Neural cell (in vitro differentiated cells): ENCODE measurements around the gene FNBP1. TPM values are rescaled to one million over a fixed set of nuclear protein-coding genes. Genes with fewer than 3 reads are reported as not detected.

Source experiments
- H2AFZ ChIP-seq: fragments of 200-600, 300-800 bp; sonication (generic), shearing (Covaris generic); 2 replicates; pipeline ENCODE4 v1.6.0; 2014; ENCODE audit warnings: low read depth, mild to moderate bottlenecking, antibody characterized with exemption, low read length, moderate library complexity
- H3F3A ChIP-seq: fragments of 200-600 bp; shearing (Covaris generic); 2 replicates; pipeline ENCODE4 v1.6.1; 2016; ENCODE audit warnings: mild to moderate bottlenecking, moderate library complexity, mixed read lengths, antibody characterized with exemption, low read length; ENCODE audit not compliant: insufficient read depth, poor library complexity, severe bottlenecking
- H3K27ac ChIP-seq: fragments of 200-600, 300-800 bp; sonication (generic), shearing (Covaris generic); 2 replicates; pipeline ENCODE4 v1.5.1; 2014; ENCODE audit warnings: mild to moderate bottlenecking, low read length, moderate library complexity
- H3K27me3 ChIP-seq: fragments of 300-800, 200-600 bp; sonication (generic), shearing (Covaris generic); 2 replicates; pipeline ENCODE4 v1.6.0; 2014; ENCODE audit warnings: mild to moderate bottlenecking, low read depth, low read length, moderate library complexity; ENCODE audit not compliant: insufficient read depth
- H3K36me3 ChIP-seq: fragments of 300-800, 200-600 bp; sonication (generic), shearing (Covaris generic); 2 replicates; pipeline ENCODE4 v1.5.1; 2014; ENCODE audit warnings: mild to moderate bottlenecking, antibody characterized with exemption, low read length, moderate library complexity; ENCODE audit not compliant: insufficient read depth
- H3K4me2 ChIP-seq: fragments of 300-800, 200-600 bp; sonication (generic), shearing (Covaris generic); 2 replicates; pipeline ENCODE4 v1.6.0; 2014; ENCODE audit warnings: mild to moderate bottlenecking, low read length
- H3K4me3 ChIP-seq: fragments of 300-800, 200-600 bp; sonication (generic), shearing (Covaris generic); 2 replicates; pipeline ENCODE4 v1.5.1; 2014; ENCODE audit warnings: mild to moderate bottlenecking, low read length, moderate library complexity
- H3K79me2 ChIP-seq: fragments of 200-600 bp; shearing (Covaris generic); replicated peaks from 2 replicates; pipeline ENCODE4 v1.6.0; 2014; ENCODE audit warnings: mild to moderate bottlenecking, low read length, moderate library complexity; ENCODE audit not compliant: insufficient read depth
- H3K9ac ChIP-seq: fragments of 300-800, 200-600 bp; sonication (generic), shearing (Covaris generic); 2 replicates; pipeline ENCODE4 v1.6.1; 2016; ENCODE audit warnings: mild to moderate bottlenecking, low read length, mixed read lengths
- H3K9me2 ChIP-seq: fragments of 200-600 bp; shearing (Covaris generic); 2 replicates; pipeline ENCODE4 v1.6.1; 2016; ENCODE audit warnings: mild to moderate bottlenecking, low read length, mixed read lengths; ENCODE audit not compliant: insufficient read depth
- H3K9me3 ChIP-seq: fragments of 200-600, 300-800 bp; sonication (generic), shearing (Covaris generic); 2 replicates; pipeline ENCODE4 v1.6.1; 2016; ENCODE audit warnings: mild to moderate bottlenecking, mixed run types, low read length, moderate library complexity, mixed read lengths
- H4K20me1 ChIP-seq: fragments of 200-600 bp; shearing (Covaris generic); 2 replicates; pipeline ENCODE4 v1.6.1; 2016; ENCODE audit warnings: mild to moderate bottlenecking, mixed run types; ENCODE audit not compliant: insufficient read depth
- EP300 ChIP-seq: fragments of 450-650 bp; conservative IDR thresholded peaks from 2 replicates; pipeline ENCODE4 v1.6.1; 2014; ENCODE audit warnings: antibody characterized with exemption, mild to moderate bottlenecking, moderate library complexity; ENCODE audit not compliant: poor library complexity, severe bottlenecking
- EZH2 ChIP-seq: fragments of 200-600, 300-800 bp; shearing (Covaris generic), sonication (generic); IDR thresholded peaks from 2 replicates; pipeline ENCODE4 v1.6.1; 2014; ENCODE audit warnings: antibody characterized with exemption, low read length, borderline replicate concordance, mild to moderate bottlenecking; ENCODE audit not compliant: insufficient read depth, poor library complexity, severe bottlenecking
- MXI1 ChIP-seq: fragments of 450-650 bp; conservative IDR thresholded peaks from 2 replicates; pipeline ENCODE4 v1.6.1; 2014; ENCODE audit warnings: antibody characterized with exemption, mild to moderate bottlenecking; ENCODE audit not compliant: poor library complexity, severe bottlenecking
- POLR2AphosphoS5 ChIP-seq: IDR thresholded peaks from 2 replicates; pipeline ENCODE4 v1.6.1; 2012
- RAD21 ChIP-seq: fragments of 450-650 bp; conservative IDR thresholded peaks from 2 replicates; pipeline ENCODE4 v1.6.1; 2014; ENCODE audit warnings: antibody characterized with exemption, mild to moderate bottlenecking, moderate library complexity
- SMC3 ChIP-seq: fragments of 450-650 bp; conservative IDR thresholded peaks from 2 replicates; pipeline ENCODE4 v1.6.1; 2014; ENCODE audit warnings: antibody characterized with exemption, mild to moderate bottlenecking, moderate library complexity; ENCODE audit not compliant: poor library complexity
- TAF1 ChIP-seq: IDR thresholded peaks from 2 replicates; pipeline ENCODE4 v1.6.1; 2012; ENCODE audit warnings: low read depth
- polyA plus RNA-seq: library from polyadenylated mRNA; depleted of rRNA; stranded (reverse); fragments of >200 nt; gene quantifications from 2 replicates; pipeline ENCODE4 v1.2.3, GENCODE V29; 2014
- TF ChIP-seq, protein P1 (sequence below): IDR thresholded peaks from 2 replicates; pipeline ENCODE4 v1.6.1; 2012; ENCODE audit warnings: borderline replicate concordance
- TF ChIP-seq, protein P2 (sequence below): fragments of 450-650 bp; IDR thresholded peaks from 2 replicates; pipeline ENCODE4 v1.5.1; 2014; ENCODE audit warnings: antibody characterized with exemption, mild to moderate bottlenecking, moderate library complexity; ENCODE audit not compliant: poor library complexity, severe bottlenecking

Gene FNBP1
- polyA plus RNA-seq, 1 donor from 2014 or later, result 16.6 TPM

DNA sequence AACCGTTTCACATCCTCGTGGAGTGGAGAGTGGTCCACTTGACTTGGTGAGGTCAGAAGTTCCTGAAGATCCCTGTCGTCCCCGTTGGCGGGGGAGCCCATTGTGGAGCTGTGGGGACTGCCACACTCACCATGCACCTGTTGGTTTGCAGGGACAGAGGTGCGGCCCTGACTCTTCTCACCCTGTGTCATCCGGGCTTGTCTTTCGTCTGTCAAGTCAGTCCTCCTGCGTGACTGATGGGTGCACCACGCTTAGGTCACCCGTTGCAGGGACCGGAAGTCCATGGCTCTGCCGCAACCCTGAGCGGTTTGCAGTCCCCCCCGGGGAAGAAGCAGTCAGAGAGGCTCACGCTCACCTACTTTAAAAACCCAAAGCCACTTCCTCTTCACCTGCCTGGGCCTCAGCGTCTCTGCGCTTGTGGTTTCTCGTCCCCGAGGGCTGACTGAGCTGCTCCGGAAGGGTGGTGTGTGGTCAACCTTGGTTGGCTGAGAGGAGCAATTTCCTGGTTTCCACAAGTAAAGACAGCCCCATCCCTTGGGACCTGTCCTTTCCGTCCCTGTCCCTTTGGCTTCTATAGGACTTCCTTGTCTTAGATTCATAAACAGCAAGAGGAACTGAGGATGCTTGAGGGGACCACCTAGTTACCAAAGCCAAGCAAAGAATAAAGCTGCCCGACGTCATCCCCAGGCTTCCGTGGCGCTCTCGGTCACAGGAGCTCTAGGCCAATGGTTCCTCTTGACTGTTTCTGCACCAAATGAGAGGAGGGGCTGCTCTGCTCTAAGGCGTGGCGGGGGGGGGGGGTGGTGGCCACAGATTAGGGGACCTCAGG is 154.5 kb downstream of the FNBP1 start:
- H3K79me2 ChIP-seq, result no peaks in the 10 kb centered on the region
- no peaks in the 10 kb centered on the region for H3F3A ChIP-seq
- no peaks in the 10 kb centered on the region for H3K27me3 ChIP-seq
- H3K9ac ChIP-seq, result no peak overlapping the region
- no peaks in the 10 kb centered on the region for H3K9me2 ChIP-seq
- H3K36me3 ChIP-seq, result no peaks in the 10 kb centered on the region
- TF ChIP-seq MXI1 (no peak), RAD21 (no peak), EP300 (no peak), POLR2AphosphoS5 (no peak), TAF1 (no peak), SMC3 (no peak), EZH2 (no peak)
- TF ChIP-seq, protein P1, sequence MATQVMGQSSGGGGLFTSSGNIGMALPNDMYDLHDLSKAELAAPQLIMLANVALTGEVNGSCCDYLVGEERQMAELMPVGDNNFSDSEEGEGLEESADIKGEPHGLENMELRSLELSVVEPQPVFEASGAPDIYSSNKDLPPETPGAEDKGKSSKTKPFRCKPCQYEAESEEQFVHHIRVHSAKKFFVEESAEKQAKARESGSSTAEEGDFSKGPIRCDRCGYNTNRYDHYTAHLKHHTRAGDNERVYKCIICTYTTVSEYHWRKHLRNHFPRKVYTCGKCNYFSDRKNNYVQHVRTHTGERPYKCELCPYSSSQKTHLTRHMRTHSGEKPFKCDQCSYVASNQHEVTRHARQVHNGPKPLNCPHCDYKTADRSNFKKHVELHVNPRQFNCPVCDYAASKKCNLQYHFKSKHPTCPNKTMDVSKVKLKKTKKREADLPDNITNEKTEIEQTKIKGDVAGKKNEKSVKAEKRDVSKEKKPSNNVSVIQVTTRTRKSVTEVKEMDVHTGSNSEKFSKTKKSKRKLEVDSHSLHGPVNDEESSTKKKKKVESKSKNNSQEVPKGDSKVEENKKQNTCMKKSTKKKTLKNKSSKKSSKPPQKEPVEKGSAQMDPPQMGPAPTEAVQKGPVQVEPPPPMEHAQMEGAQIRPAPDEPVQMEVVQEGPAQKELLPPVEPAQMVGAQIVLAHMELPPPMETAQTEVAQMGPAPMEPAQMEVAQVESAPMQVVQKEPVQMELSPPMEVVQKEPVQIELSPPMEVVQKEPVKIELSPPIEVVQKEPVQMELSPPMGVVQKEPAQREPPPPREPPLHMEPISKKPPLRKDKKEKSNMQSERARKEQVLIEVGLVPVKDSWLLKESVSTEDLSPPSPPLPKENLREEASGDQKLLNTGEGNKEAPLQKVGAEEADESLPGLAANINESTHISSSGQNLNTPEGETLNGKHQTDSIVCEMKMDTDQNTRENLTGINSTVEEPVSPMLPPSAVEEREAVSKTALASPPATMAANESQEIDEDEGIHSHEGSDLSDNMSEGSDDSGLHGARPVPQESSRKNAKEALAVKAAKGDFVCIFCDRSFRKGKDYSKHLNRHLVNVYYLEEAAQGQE, result no peak
- TF ChIP-seq, protein P2, sequence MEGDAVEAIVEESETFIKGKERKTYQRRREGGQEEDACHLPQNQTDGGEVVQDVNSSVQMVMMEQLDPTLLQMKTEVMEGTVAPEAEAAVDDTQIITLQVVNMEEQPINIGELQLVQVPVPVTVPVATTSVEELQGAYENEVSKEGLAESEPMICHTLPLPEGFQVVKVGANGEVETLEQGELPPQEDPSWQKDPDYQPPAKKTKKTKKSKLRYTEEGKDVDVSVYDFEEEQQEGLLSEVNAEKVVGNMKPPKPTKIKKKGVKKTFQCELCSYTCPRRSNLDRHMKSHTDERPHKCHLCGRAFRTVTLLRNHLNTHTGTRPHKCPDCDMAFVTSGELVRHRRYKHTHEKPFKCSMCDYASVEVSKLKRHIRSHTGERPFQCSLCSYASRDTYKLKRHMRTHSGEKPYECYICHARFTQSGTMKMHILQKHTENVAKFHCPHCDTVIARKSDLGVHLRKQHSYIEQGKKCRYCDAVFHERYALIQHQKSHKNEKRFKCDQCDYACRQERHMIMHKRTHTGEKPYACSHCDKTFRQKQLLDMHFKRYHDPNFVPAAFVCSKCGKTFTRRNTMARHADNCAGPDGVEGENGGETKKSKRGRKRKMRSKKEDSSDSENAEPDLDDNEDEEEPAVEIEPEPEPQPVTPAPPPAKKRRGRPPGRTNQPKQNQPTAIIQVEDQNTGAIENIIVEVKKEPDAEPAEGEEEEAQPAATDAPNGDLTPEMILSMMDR, result no peak
- no peaks in the 10 kb centered on the region for H4K20me1 ChIP-seq
- H3K4me2 ChIP-seq, result no peak overlapping the region
- no peaks in the 10 kb centered on the region for H3K9me3 ChIP-seq
- H3K4me3 ChIP-seq, result no peak overlapping the region
- no peak overlapping the region for H2AFZ ChIP-seq
- no peak overlapping the region for H3K27ac ChIP-seq

- Histone ChIP-seq H3K79me2 (no peaks in the 10 kb centered on the region), H3K9me2 (no peaks in the 10 kb centered on the region), H3K36me3 (no peaks in the 10 kb centered on the region), H3K27me3 (no peaks in the 10 kb centered on the region), H3K4me3 (no peak overlapping the region), H2AFZ (no peak overlapping the region), H3K4me2 (no peak overlapping the region), H3K27ac (no peak overlapping the region), H3K9me3 (no peaks in the 10 kb centered on the region), H3K9ac (no peak overlapping the region), H3F3A (no peaks in the 10 kb centered on the region), H4K20me1 (no peaks in the 10 kb centered on the region)
- TF ChIP-seq POLR2AphosphoS5 (no peak), SMC3 (no peak), MXI1 (no peak), RAD21 (no peak), TAF1 (no peak), EP300 (no peak), EZH2 (no peak)
- TF ChIP-seq, protein P1, result no peak
- TF ChIP-seq, protein P2, result no peak
Measured at GRCh38 chr9:129887334-129888292, 155.4 kb downstream of the FNBP1 start.
